ENCODE measurements around the gene AGTR1.
"Not testable (repeated sequence)": the region's sequence is repeated elsewhere in the genome, so short reads cannot be mapped to it uniquely, and the experiment has no call there.

Gene AGTR1

GRCh38 chr3:148773805-148774204 lies 76.1 kb downstream of the AGTR1 start:
- intact Hi-C loops (cut with DNase I; ENCODE audit: low total_unique reads), result no loop called here
- H3K4me3 ChIP-seq, result no peak overlapping the region
- no peak overlapping the region for H3K27ac ChIP-seq
- H3K4me1 ChIP-seq, result no peaks in the 10 kb centered on the region
- no peak for TF ChIP-seq CTCF (IDR thresholded peaks at IDR 0.05)
- H3K36me3 ChIP-seq, result no peaks in the 10 kb centered on the region
- H3K9me3 ChIP-seq, result no peaks in the 10 kb centered on the region
- no peak for DNase-seq
- no peaks in the 10 kb centered on the region for H3K27me3 ChIP-seq

DNA sequence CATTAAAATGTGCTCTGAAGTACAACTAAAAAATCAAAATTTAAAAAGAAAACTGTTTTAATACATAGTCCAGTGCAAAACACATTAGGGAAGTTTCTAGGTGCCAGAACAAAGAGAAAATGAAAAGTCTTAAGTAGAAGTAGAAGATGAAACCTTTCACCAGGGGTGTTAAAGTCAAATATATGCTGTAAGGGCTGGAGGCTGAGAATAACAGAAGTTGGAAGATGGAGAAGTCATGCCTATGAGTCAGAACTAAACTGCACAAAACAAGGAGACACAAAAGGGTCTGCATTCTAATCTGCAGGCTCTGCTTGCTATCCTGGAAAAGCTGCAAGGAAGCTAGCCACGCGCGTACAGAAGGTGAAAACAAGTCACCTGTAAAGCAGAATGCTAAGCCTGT lies 81.2 kb downstream of the AGTR1 start:
- no peaks in the 10 kb centered on the region for H3K27me3 ChIP-seq

GRCh38 chr3:148785026-148785425 lies 87.3 kb downstream of the AGTR1 start:
- H3K36me3 ChIP-seq; DNase-seq; H3K27ac ChIP-seq; H3K4me1 ChIP-seq; H3K9me3 ChIP-seq; intact Hi-C loops (cut with DNase I; ENCODE audit: low total_unique reads); H3K4me3 ChIP-seq; H3K27me3 ChIP-seq: not testable (repeated sequence)

More for the DNA sequence above, 81.2 kb downstream of the AGTR1 start:
- intact Hi-C loops (cut with DNase I; ENCODE audit: low total_unique reads), result no loop called here
- Histone ChIP-seq H3K36me3 (no peaks in the 10 kb centered on the region), H3K4me3 (no peak overlapping the region), H3K9me3 (no peaks in the 10 kb centered on the region), H3K4me1 (no peaks in the 10 kb centered on the region), H3K27ac (no peak overlapping the region)
- no peak for DNase-seq
- TF ChIP-seq CTCF (IDR thresholded peaks at IDR 0.05), result no peak

- H3K27me3 ChIP-seq; H3K36me3 ChIP-seq; H3K4me1 ChIP-seq; DNase-seq; H3K9me3 ChIP-seq; H3K4me3 ChIP-seq; intact Hi-C loops (cut with DNase I; ENCODE audit: low total_unique reads); H3K27ac ChIP-seq: not testable (repeated sequence)
These were observed 88.5 kb downstream of the AGTR1 start for GRCh38 chr3:148786159-148786558.

GRCh38 chr3:148789146-148789545 lies 91.4 kb downstream of the AGTR1 start:
- no peaks in the 10 kb centered on the region for H3K27me3 ChIP-seq
- no peak overlapping the region for H3K27ac ChIP-seq
- TF ChIP-seq CTCF (IDR thresholded peaks at IDR 0.05), result no peak
- H3K4me1 ChIP-seq, result peaks cover 0 to 3% (median 0%) of the 10 kb centered on the region in 4 donors
- no peak overlapping the region for H3K4me3 ChIP-seq
- peaks cover 0 to 6% (median 0%) of the 10 kb centered on the region in 3 donors for H3K9me3 ChIP-seq
- DNase-seq, result peak in 1 of 2 donors; percentile 28
- H3K36me3 ChIP-seq, result no peaks in the 10 kb centered on the region
- intact Hi-C loops (cut with DNase I; ENCODE audit: low total_unique reads), result no loop called here

GRCh38 chr3:148789906-148790305 lies 92.2 kb downstream of the AGTR1 start:
- TF ChIP-seq CTCF (IDR thresholded peaks at IDR 0.05), result no peak
- H3K9me3 ChIP-seq, result peaks cover 0 to 6% (median 0%) of the 10 kb centered on the region in 3 donors
- no peak for DNase-seq
- H3K36me3 ChIP-seq, result no peaks in the 10 kb centered on the region
- no peaks in the 10 kb centered on the region for H3K27me3 ChIP-seq
- H3K27ac ChIP-seq, result no peak overlapping the region
- intact Hi-C loops (cut with DNase I; ENCODE audit: low total_unique reads), result no loop called here
- H3K4me3 ChIP-seq, result no peak overlapping the region
- peaks cover 0 to 3% (median 0%) of the 10 kb centered on the region in 4 donors for H3K4me1 ChIP-seq

- no peak for TF ChIP-seq CTCF (IDR thresholded peaks at IDR 0.05)
- Histone ChIP-seq H3K4me3 (no peak overlapping the region), H3K27ac (peak overlapping the region in 1 of 2 donors; percentile 10), H3K36me3 (no peaks in the 10 kb centered on the region), H3K27me3 (no peaks in the 10 kb centered on the region), H3K4me1 (peaks cover 0 to 3% (median 0%) of the 10 kb centered on the region in 4 donors), H3K9me3 (peaks cover 0 to 6% (median 0%) of the 10 kb centered on the region in 3 donors)
- DNase-seq, result no peak
- intact Hi-C loops (cut with DNase I; ENCODE audit: low total_unique reads), result no loop called here
These were observed 92.7 kb downstream of the AGTR1 start for GRCh38 chr3:148790370-148790769.
